LNCaP clone FGC (cell line): ENCODE data around the gene PPL.
"Not testable (repeated sequence)": the region's sequence is repeated elsewhere in the genome, so short reads cannot be mapped to it uniquely, and the experiment has no call there.

Source experiments
- DNase-seq: peaks from one replicate; pipeline ENCODE4 v3.0.0-alpha.2; 2011; ENCODE audit warnings: low read depth
- H3K4me3 ChIP-seq: 2 replicates; pipeline ENCODE4 v1.5.1; 2011; ENCODE audit warnings: mild to moderate bottlenecking, low read depth, low read length, control low read depth
- TF ChIP-seq, protein P1 (sequence below): IDR thresholded peaks from 2 replicates; pipeline ENCODE4 v1.5.1; 2012; ENCODE audit warnings: mild to moderate bottlenecking; ENCODE audit not compliant: control insufficient read depth, insufficient read depth; ENCODE audit errors: extremely low read depth

PPL gene

GRCh38 chr16:4957720-4958509 lies 21.0 kb upstream of the PPL start, which contains the start of gene SEC14L5:
TSS of gene SEC14L5 (plus strand) at chr16:4958330. CDS start at chr16:4959324, 994 bp downstream.
- TF ChIP-seq, protein P1, sequence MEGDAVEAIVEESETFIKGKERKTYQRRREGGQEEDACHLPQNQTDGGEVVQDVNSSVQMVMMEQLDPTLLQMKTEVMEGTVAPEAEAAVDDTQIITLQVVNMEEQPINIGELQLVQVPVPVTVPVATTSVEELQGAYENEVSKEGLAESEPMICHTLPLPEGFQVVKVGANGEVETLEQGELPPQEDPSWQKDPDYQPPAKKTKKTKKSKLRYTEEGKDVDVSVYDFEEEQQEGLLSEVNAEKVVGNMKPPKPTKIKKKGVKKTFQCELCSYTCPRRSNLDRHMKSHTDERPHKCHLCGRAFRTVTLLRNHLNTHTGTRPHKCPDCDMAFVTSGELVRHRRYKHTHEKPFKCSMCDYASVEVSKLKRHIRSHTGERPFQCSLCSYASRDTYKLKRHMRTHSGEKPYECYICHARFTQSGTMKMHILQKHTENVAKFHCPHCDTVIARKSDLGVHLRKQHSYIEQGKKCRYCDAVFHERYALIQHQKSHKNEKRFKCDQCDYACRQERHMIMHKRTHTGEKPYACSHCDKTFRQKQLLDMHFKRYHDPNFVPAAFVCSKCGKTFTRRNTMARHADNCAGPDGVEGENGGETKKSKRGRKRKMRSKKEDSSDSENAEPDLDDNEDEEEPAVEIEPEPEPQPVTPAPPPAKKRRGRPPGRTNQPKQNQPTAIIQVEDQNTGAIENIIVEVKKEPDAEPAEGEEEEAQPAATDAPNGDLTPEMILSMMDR, result no peak
- H3K4me3 ChIP-seq, result peak within 1 kb of the TSS; percentile 50
- peak; percentile 95 for DNase-seq

GRCh38 chr16:4957420-4957719 lies 20.4 kb upstream of the PPL start:
- DNase-seq, result no peak

GRCh38 chr16:4954714-4955113 lies 17.8 kb upstream of the PPL start:
- TF ChIP-seq, protein P1, result no peak
- H3K4me3 ChIP-seq, result no peak overlapping the region
- DNase-seq, result no peak

More at GRCh38 chr16:4957420-4957719, 20.4 kb upstream of the PPL start:
- TF ChIP-seq, protein P1, result no peak
- peak overlapping the region; percentile 50 for H3K4me3 ChIP-seq

- not testable (repeated sequence) for DNase-seq
Measured at GRCh38 chr16:4951583-4951982, 14.6 kb upstream of the PPL start.

GRCh38 chr16:4949986-4950385 lies 13.0 kb upstream of the PPL start:
- H3K4me3 ChIP-seq, result no peak overlapping the region
- no peak for DNase-seq
- TF ChIP-seq, protein P1, result no peak

More at GRCh38 chr16:4951583-4951982, 14.6 kb upstream of the PPL start:
- not testable (repeated sequence) for H3K4me3 ChIP-seq

DNA sequence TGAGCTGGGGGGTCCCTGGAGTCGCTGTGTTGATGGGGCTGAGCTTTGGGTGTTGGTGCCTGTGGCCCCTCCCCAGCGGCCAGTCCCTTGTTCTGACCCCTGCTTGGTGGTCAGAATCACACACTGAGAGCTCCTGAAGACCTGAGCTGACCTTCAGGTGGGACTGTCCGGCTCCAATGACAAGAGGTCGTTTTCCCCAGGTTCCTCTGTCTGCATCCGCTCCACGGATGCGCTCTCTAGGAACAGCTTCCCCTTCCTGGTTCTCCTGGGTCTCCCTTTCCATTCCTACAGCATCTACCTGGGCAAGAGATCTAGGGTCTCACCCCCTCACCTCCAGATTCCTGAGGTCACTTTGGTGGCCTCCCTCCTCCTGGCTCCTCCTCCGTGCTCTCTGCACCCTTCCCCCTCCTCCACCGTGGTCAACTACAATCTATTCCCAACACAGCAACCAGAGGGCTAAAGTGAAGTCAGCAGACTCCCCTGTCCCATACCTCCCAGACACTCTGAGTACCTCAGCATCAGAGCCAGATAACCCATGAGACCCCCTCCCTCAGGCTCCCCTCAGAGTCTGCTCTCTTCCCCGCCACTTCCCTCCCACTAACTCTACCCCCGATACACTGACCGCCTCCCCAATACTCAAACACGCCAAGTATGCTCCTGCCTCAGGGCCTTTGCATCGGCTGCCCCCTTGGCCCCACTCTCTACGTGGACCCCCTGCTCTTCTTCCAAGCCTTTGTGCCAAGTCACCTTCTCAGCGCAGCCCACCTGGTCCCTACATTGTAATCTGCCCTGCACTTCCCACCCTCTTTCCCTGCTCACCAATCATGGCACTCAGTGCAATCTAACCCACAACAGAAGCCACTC lies 12.2 kb upstream of the PPL start:
- no peak for DNase-seq
- H3K4me3 ChIP-seq, result no peak overlapping the region
- TF ChIP-seq, protein P1, result no peak
